HepG2 (cell line): ENCODE measurements around the gene WDR37. TPM values are rescaled to one million over a fixed set of nuclear protein-coding genes. Genes with fewer than 3 reads are reported as not detected.
A peak's percentile ranks its signal among the peaks of the same experiment; 100 is the strongest.

Experiments
- ATAC-seq: fragments of 200-7000 bp; cut with Tn5 transposase; 3 replicates; pipeline ENCODE4 v1.9.1; 2020; ENCODE audit warnings: mild to moderate bottlenecking, moderate library complexity
- BruUV-seq: library from RNA; stranded (reverse); fragments of 400-500 nt; replicated peaks from 2 replicates; lab custom pipeline; 2021; lab: Mats Ljungman, UMichigan
- CTCF ChIA-PET: fragments of 300-600 bp; formaldehyde crosslinking; extraction: SDS; loops from one replicate; lab custom pipeline; 2021; ENCODE audit warnings: low total read pairs, inconsistent platforms, low intra/inter-chr PET ratio; lab: Yijun Ruan, JAX
- POLR2A ChIA-PET: fragments of 350-600 bp; sonication (Branson Sonifier 250); formaldehyde crosslinking; loops from one replicate; lab custom pipeline; 2020; ENCODE audit warnings: antibody characterized with exemption, inconsistent platforms; lab: Yijun Ruan, JAX
- DNase-seq: peaks from one replicate; pipeline ENCODE4 v3.0.0-alpha.2; 2015; ENCODE audit warnings: low spot score
- FAIRE-seq: peaks from 3 replicates; lab custom pipeline; 2011; peaks lifted over from hg19 to GRCh38; lab: Jason Lieb, UNC
- H2AFZ ChIP-seq: one replicate; pipeline ENCODE4 v1.6.1; 2011; ENCODE audit warnings: low read length, inconsistent platforms
- H3K27ac ChIP-seq: fragments of 300-600 bp; 3 replicates; pipeline ENCODE4 v1.8.0; 2011; ENCODE audit warnings: mixed run types, mild to moderate bottlenecking, mixed read lengths, low read length, inconsistent platforms; ENCODE audit not compliant: insufficient read depth; ENCODE audit errors: extremely low read length
- H3K27me3 ChIP-seq, 2 experiments: fragments of 200-600 bp in 1 of 2; 2 replicates in 1 of 2; 3 replicates in 1 of 2; pipeline versions ENCODE4 v1.6.0 to v1.8.0; 2011; ENCODE audit warnings: low read length in 2 of 2, mild to moderate bottlenecking in 2 of 2, moderate library complexity in 2 of 2, inconsistent platforms in 1 of 2; ENCODE audit not compliant: insufficient read depth in 2 of 2, control insufficient read depth in 1 of 2
- H3K36me3 ChIP-seq, 2 experiments: fragments of 200-600 bp in 1 of 2; replicated peaks in 1 of 2; 2 replicates in 1 of 2; 3 replicates in 1 of 2; pipeline versions ENCODE4 v1.5.1 to v1.8.0; 2011; ENCODE audit warnings: low read length in 2 of 2, inconsistent platforms in 1 of 2; ENCODE audit not compliant: insufficient read depth in 2 of 2, control insufficient read depth in 1 of 2
- H3K4me1 ChIP-seq: 2 replicates; pipeline ENCODE4 v1.5.1; 2012; ENCODE audit warnings: low read length, inconsistent platforms; ENCODE audit not compliant: insufficient read depth
- H3K4me2 ChIP-seq: 2 replicates; pipeline ENCODE4 v1.6.0; 2011; ENCODE audit warnings: low read depth, low read length, inconsistent platforms
- H3K4me3 ChIP-seq, 3 experiments: fragments of 200-600 bp in 1 of 3; sonication (generic), shearing (Covaris generic) in 1 of 3; replicated peaks in 1 of 3; 2 replicates each; pipeline ENCODE4 v1.5.1; 2011 to 2016; ENCODE audit warnings: low read length in 3 of 3, inconsistent platforms in 2 of 3, low read depth in 2 of 3, mild to moderate bottlenecking in 2 of 3, control low read depth in 1 of 3, mixed read lengths in 1 of 3; ENCODE audit not compliant: insufficient read depth in 1 of 3
- H3K79me2 ChIP-seq: one replicate; pipeline ENCODE4 v1.6.1; 2011; ENCODE audit warnings: low read length, inconsistent platforms; ENCODE audit not compliant: insufficient read depth
- H3K9ac ChIP-seq: 2 replicates; pipeline ENCODE4 v1.6.0; 2011; ENCODE audit warnings: mild to moderate bottlenecking, low read depth, low read length, inconsistent platforms; ENCODE audit not compliant: insufficient read depth
- H3K9me3 ChIP-seq: 2 replicates; pipeline ENCODE4 v1.5.1; 2012; ENCODE audit warnings: mild to moderate bottlenecking, low read length
- H4K20me1 ChIP-seq: 2 replicates; pipeline ENCODE4 v1.6.0; 2011; ENCODE audit warnings: inconsistent platforms, mild to moderate bottlenecking, low read length, moderate library complexity; ENCODE audit not compliant: insufficient read depth
- ZNF678 ChIP-seq: sonication (generic); formaldehyde crosslinking; IDR thresholded peaks from 2 replicates; pipeline ENCODE4 v1.4.0; 2020; ENCODE audit warnings: mild to moderate bottlenecking, missing genetic modification reagents
- WGBS: methylation state at CpG from one replicate; pipeline ENCODE4 v1.1.6; 2017; ENCODE audit warnings: low lambda C conversion rate; 5-methylcytosine and 5-hydroxymethylcytosine counted together
- in situ Hi-C: cut with HindIII; loops from 2 replicates; pipeline ENCODE4 v1.10.0; 2017; ENCODE audit warnings: low pct_unique_long_range_greater_than_20kb; ENCODE audit not compliant: extremely low pct_ligation_motif_present
- intact Hi-C: fragments of 100-400 bp; cut with micrococcal nuclease; formaldehyde crosslinking; loops from one replicate; pipeline ENCODE4 v1.10.0; 2022; ENCODE audit not compliant: unreplicated experiment
- polyA plus RNA-seq, 8 experiments: library from polyadenylated mRNA; depleted of rRNA in 3 of 8; stranded (reverse) in 7 of 8; unstranded in 1 of 8; fragments of >200 nt; fragmentation: Illumina TruSeq in 4 of 8; extraction: Trizol in 4 of 8; gene quantifications; 2 replicates each; pipeline versions ENCODE4 v1.2.1 to v1.2.3, GENCODE V29; 2011 to 2016; ENCODE audit warnings: low read depth in 4 of 8, missing spikeins in 1 of 8, mixed read lengths in 1 of 8; ENCODE audit not compliant: insufficient read depth in 1 of 8
- total RNA-seq, 5 experiments: library from RNA; depleted of rRNA; stranded (reverse); fragments of >200 nt; fragmentation: Illumina TruSeq; extraction: Trizol; gene quantifications; 2 replicates each; pipeline ENCODE4 v1.2.3, GENCODE V29; 2016; ENCODE audit warnings: low read depth in 1 of 5
- TF ChIP-seq, protein P1 (sequence below): fragments of 450-650 bp; IDR thresholded peaks from 2 replicates; pipeline ENCODE4 v1.6.1; 2016
- TF ChIP-seq, protein P2 (sequence below), 2 experiments: sonication (generic) in 1 of 2; formaldehyde crosslinking in 1 of 2; IDR thresholded peaks; 2 replicates each; pipeline versions ENCODE4 v1.4.0 to v1.6.1; 2016 to 2020; ENCODE audit warnings: borderline replicate concordance in 1 of 2, low read depth in 1 of 2, mild to moderate bottlenecking in 1 of 2, missing genetic modification reagents in 1 of 2
- TF ChIP-seq, protein P3 (sequence below): sonication (generic); formaldehyde crosslinking; IDR thresholded peaks from 2 replicates; pipeline ENCODE4 v1.5.0; 2020; ENCODE audit warnings: mild to moderate bottlenecking, missing genetic modification reagents

The WDR37 gene
- total and polyA plus RNA-seq, 2 of the 13 experiments (the other 11 are each of a cell fraction or from before 2014, with no cell fraction given): 5.9 to 7.5 TPM

DNA sequence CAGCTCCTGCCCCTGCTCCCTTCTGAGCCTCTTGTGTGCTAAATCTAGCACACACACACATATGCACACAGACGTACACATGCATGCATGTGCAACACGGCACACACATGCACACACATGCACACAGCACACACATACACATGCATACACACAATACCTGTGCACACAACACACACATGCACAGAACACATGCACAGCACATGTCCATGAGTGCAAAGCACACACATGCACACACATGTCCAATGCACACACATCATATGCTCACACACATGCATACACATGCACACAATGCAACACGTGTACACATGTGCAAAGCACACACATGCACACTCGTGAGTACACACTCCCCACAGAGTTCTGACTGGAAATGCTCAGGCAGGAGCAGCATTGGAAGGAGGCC, 115.0 kb downstream of the WDR37 start:
- Histone ChIP-seq H3K4me1 (no peaks in the 10 kb centered on the region), H3K79me2 (no peaks in the 10 kb centered on the region)
- TF ChIP-seq, protein P1, sequence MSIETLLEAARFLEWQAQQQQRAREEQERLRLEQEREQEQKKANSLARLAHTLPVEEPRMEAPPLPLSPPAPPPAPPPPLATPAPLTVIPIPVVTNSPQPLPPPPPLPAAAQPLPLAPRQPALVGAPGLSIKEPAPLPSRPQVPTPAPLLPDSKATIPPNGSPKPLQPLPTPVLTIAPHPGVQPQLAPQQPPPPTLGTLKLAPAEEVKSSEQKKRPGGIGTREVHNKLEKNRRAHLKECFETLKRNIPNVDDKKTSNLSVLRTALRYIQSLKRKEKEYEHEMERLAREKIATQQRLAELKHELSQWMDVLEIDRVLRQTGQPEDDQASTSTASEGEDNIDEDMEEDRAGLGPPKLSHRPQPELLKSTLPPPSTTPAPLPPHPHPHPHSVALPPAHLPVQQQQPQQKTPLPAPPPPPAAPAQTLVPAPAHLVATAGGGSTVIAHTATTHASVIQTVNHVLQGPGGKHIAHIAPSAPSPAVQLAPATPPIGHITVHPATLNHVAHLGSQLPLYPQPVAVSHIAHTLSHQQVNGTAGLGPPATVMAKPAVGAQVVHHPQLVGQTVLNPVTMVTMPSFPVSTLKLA: peak; percentile 98
- TF ChIP-seq, protein P2, sequence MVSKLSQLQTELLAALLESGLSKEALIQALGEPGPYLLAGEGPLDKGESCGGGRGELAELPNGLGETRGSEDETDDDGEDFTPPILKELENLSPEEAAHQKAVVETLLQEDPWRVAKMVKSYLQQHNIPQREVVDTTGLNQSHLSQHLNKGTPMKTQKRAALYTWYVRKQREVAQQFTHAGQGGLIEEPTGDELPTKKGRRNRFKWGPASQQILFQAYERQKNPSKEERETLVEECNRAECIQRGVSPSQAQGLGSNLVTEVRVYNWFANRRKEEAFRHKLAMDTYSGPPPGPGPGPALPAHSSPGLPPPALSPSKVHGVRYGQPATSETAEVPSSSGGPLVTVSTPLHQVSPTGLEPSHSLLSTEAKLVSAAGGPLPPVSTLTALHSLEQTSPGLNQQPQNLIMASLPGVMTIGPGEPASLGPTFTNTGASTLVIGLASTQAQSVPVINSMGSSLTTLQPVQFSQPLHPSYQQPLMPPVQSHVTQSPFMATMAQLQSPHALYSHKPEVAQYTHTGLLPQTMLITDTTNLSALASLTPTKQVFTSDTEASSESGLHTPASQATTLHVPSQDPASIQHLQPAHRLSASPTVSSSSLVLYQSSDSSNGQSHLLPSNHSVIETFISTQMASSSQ (IDR thresholded peaks at IDR 0.05; ENCODE audit: low read depth): no peak
- TF ChIP-seq, protein P2 (CRISPR knock-in tag; IDR thresholded peaks at IDR 0.05; ENCODE audit: borderline replicate concordance): no peak
- TF ChIP-seq, protein P3, sequence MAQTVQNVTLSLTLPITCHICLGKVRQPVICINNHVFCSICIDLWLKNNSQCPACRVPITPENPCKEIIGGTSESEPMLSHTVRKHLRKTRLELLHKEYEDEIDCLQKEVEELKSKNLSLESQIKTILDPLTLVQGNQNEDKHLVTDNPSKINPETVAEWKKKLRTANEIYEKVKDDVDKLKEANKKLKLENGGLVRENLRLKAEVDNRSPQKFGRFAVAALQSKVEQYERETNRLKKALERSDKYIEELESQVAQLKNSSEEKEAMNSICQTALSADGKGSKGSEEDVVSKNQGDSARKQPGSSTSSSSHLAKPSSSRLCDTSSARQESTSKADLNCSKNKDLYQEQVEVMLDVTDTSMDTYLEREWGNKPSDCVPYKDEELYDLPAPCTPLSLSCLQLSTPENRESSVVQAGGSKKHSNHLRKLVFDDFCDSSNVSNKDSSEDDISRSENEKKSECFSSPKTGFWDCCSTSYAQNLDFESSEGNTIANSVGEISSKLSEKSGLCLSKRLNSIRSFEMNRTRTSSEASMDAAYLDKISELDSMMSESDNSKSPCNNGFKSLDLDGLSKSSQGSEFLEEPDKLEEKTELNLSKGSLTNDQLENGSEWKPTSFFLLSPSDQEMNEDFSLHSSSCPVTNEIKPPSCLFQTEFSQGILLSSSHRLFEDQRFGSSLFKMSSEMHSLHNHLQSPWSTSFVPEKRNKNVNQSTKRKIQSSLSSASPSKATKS: no peak
- no peak for TF ChIP-seq ZNF678 (CRISPR knock-in tag)
- TF ChIP-seq, all 625 proteins: peak for 1
- Histone ChIP-seq H3K27ac (no peak overlapping the region), H4K20me1 (no peaks in the 10 kb centered on the region), H3K4me2 (no peak overlapping the region), H3K9me3 (no peaks in the 10 kb centered on the region), H2AFZ (no peak overlapping the region), H3K27me3 (peaks cover 15 to 85% of the 10 kb centered on the region in 2 experiments), H3K4me3 (no peak overlapping the region), H3K9ac (no peak overlapping the region), H3K36me3 (no peaks in the 10 kb centered on the region)
- DNase-seq (no peak), ATAC-seq (no peak), FAIRE-seq (no peak)
- ChIA-PET CTCF (no interaction called here), POLR2A (no interaction called here)
- BruUV-seq: no TSS peak
- 0% methylated on average over 1 of the region's 4 CpGs for WGBS
- intact Hi-C loops (no loop called here), in situ Hi-C loops (no loop called here)
